Measurements from ENCODE around the gene FAIM2.
"Not testable (repeated sequence)": the region's sequence is repeated elsewhere in the genome, so short reads cannot be mapped to it uniquely, and the experiment has no call there.

Gene FAIM2

DNA sequence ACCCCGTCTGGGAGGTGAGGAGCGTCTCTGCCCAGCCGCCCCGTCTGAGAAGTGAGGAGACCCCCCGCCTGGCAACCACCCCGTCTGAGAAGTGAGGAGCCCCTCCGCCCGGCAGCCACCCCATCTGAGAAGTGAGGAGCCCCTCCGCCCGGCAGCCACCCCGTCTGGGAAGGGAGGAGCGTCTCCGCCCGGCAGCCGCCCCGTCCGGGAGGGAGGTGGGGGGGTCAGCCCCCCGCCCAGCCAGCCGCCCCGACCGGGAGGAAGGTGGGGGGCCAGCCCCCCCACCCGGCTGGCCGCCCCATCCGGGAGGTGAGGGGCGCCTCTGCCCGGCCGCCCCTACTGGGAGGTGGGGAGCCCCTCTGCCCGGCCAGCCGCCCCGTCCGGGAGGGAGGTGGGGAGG, 42.8 kb downstream of the FAIM2 start:
- not testable (repeated sequence) for DNase-seq

GRCh38 chr12:49855890-49856289, 47.8 kb downstream of the FAIM2 start:
- DNase-seq: not testable (repeated sequence)

- no peak for DNase-seq
These were observed 48.7 kb downstream of the FAIM2 start for GRCh38 chr12:49854976-49855375.

GRCh38 chr12:49853671-49854070, 50.0 kb downstream of the FAIM2 start:
- no peak for DNase-seq

DNA sequence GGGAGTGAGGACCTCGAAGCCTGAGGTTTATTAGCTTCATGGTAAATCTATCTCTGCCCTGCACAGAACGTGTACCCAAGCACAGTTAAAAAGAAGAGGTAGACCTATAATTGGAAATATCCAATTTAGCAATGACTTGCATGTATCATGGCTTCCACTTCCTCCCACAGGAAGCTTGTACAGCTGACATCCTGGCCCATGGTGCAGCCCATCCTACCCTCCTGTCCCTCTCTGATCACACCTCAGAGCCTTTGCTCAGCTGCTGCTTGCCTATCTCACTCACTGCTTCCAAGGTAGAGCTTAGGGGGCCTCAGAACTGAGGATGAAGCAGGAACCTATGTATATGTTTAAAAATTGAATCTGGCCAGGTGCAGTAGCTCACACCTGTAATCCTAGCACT, 56.5 kb downstream of the FAIM2 start:
- DNase-seq: no peak

- DNase-seq: no peak
These were observed 57.7 kb downstream of the FAIM2 start for GRCh38 chr12:49846032-49846431.

GRCh38 chr12:49843876-49844437, 59.7 kb downstream of the FAIM2 start:
- no peak for DNase-seq

DNA sequence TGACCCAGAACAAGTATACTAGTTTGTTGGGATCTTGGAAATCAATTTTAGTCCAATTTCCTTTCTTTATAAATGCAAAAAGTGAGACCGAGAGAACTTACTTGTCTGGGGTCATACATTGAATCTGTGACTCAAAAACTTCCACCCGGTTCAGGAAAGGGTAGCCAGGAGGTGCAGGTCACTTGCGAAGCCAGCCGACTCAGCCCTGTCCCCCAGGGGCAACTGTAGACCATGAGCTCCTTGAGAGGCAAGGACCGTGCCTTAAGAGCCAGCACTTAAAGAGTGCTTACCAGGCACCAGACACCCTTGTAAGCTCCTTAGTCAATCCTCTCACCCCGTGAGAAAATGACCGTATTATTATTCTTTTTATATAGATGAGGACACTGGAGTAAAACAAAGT, 60.3 kb downstream of the FAIM2 start:
- DNase-seq: no peak

- DNase-seq: peak; percentile 87
These were observed 61.0 kb downstream of the FAIM2 start, which contains the start of gene BCDIN3D for GRCh38 chr12:49842519-49843352. TSS of gene BCDIN3D (minus strand) at chr12:49843106. CDS start at chr12:49843087, 19 bp downstream.

DNA sequence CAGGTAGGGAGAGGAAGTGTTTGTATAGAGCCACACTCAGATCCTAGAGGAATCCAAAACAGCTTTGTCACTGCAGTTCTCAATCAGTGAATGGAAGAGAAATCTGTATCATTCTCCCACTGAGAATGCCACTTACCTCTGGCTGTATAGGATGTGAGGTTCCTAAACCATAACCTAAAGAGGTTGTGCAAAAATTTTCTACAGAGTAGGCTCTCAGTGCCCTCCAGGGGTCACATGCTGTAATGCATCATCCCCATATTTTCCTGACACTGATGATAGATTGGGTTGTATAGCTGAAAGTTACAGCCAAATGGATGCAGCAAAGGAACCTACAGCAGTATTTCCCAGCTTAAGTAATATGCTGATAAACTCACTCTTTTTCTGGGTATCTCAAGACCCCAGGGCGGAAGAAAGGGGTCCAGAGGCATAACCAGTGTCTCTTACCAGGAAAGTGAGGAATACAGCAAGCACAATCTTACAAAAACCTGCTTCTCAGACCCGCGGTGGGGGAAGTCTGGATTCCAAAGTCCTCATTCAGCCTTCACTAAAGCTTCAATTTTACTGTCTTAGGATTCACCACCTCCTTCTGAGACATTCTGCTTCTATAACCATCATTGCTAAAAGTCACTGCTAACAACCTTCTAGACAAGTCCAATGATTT, 64.6 kb downstream of the FAIM2 start:
- no peak for DNase-seq

- peak; percentile 24 for DNase-seq
These were observed 70.8 kb downstream of the FAIM2 start for GRCh38 chr12:49832836-49833421.

DNA sequence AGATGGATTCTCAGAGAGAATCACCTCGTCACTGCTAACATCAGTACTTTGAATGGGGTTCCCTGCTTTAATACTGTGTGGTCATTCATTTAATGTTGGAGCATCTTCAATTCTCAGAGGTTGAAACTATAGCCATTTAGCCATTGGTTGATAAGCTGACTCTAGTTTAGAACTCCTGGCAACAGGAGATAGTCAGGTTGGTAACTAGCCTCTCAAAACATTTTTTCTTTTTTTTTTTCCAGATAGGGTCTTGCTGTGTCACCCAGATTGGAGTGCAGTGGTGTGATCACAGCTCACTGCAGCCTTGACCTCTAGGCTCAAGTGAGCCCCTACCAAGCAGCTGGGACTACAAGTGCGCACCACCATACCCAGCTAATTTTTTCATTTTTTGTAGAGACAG, 72.0 kb downstream of the FAIM2 start:
- DNase-seq: no peak

- DNase-seq: peak; percentile 94
These were observed 75.3 kb downstream of the FAIM2 start, which contains the start of gene NCKAP5L for GRCh38 chr12:49828133-49829091. TSS of gene NCKAP5L (minus strand) at chr12:49828413. CDS start at chr12:49804044, 24,369 bp downstream.

DNA sequence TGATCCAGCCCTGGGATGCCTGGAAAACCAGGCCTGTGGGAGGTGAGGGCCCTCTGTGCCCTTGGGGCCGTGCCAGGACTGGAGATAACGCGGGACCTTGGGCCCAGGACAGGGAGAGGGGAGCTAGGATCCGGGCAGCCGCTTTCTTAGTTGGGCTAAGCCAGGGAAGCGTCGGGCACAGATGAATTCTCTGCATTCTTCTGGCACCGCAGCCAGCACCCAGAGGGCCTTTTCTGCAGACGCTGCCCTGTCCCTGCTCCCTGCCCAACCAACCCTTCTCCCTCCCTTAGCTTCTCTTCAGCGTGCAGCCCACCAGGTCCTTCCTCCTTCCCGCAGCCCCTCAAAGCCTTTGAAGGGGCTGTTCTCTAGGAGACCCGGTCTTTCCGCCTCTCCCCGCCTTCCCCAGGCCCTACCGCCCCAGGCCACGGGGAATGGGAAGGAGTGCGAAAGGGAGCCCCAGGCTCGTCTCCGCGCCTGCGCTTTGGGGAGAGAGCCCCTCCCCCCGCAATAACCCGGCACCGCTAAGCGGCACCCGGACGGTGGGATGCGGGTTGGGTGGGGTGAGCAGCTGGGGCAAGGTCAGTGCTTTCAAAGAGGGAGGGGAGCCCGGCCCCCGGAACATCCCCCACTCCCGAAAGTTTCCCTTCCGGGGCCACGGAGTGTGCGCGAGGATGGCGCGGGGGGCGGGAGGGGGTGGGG, 76.2 kb downstream of the FAIM2 start:
- peak; percentile 45 for DNase-seq

DNA sequence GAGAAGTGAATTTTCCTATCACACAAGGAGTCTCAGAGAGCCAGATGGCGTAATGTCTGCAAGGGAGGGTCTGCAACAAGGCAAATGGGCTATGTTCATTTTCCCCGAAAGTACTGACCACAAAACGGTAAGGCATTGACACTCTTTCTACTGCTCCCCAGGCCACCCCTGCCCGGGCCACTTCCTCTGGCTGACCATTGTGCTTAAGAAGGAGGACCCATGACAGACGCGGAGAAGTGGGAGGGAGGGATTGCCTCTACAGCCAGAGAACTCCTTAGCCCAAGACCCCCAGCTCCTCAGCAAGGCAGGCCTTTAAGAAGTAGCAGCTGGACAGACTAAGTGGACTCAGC, 76.7 kb downstream of the FAIM2 start:
- DNase-seq: no peak

- DNase-seq: no peak
These were observed 77.7 kb downstream of the FAIM2 start for GRCh38 chr12:49825971-49826421.

DNA sequence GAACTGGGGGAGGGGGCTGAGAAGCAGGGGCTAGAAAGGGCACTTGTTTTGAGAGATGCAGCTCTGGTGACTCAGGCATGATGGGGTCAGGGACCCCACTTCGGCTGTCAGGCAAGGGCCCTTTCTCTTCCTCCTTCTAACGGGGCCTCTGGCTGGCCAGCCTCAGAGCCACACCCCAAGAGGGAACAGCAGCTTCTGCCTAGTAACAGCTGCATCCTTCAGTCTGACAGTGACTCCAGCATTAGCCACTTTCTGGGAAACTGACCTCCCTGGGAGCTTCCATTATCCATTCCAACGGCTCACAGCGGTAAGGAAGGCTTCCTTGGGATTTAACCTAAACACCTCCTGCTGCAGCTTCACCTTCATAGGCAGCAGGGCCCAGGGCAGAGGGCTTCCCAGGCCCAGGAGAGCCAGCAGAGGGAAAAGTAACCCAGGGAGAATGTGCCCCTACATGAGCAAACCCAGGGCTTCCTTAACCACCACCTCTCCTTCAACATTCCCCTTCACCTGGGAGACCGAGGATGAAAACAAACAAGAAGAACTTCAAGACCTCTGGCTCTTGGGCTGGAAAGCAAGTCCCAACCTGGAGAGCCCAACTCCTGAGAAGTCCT, 78.2 kb downstream of the FAIM2 start:
- DNase-seq: no peak

DNA sequence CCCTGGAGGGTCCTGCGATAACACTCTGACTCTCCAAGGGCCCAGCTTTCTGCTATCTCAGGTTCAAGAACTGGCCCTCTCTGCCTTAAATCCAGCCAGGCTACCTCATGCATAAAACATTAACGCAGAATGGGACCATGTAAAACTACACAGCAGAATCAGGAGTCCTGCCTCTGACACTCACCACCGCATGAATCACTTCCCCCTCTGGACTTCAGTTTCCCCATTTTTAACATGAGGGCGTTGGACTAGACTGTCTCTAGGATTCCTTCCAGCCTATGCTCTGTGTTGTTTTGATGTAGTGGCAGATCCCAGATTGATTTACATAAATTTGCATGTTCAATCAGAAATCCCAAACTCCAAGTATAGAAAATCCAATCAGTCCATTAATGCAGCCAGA, 78.8 kb downstream of the FAIM2 start:
- no peak for DNase-seq

DNA sequence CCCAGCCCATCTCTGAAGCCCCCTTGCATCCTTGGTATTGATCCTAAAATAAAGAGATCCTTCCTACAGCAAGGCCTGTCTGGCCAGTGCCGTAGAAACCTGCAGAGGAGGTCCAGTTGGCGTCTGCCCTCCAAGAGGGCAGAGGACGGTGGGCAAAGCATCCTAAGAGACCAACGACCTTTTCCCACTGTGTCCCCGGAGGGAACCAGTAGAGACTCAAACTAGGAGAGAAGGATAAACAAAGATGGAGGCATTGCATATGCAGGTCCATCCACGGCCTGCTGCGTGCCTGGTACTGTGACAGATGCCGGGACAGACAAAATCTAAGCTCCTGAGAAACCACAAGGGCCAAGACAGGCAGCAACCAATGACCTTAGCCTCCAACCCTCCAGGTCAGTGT, 79.3 kb downstream of the FAIM2 start:
- no peak for DNase-seq

DNA sequence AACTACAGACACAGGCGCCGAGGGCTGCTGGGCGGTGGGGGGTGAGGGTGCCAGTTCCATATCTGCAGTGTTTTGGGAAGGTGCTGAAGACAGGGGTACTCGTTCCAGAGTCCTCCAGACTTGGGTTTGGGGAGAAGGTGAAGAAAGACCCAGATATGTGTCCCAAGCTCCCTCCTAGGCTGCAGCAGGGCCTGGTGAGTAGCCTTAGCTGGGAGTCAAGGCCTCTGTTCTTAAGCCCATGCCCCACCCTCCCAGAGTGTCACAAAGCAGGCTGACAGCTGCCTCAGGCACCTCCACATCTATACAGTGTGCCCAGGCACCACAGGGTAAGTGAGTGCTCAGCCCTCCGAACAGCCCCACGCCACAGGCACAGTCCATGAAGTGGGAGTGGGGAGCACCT, 79.7 kb downstream of the FAIM2 start:
- DNase-seq: no peak

- DNase-seq: no peak
These were observed 80.3 kb downstream of the FAIM2 start for GRCh38 chr12:49823350-49823749.

All from amniotic stem cell (primary cell).